Measurements from ENCODE around the gene MPND.
"Not testable (repeated sequence)": the region's sequence is repeated elsewhere in the genome, so short reads cannot be mapped to it uniquely, and the experiment has no call there.

MPND gene

GRCh38 chr19:4320419-4320818, 22.9 kb upstream of the MPND start:
- DNase-seq (ENCODE audit: low spot score), result no peak

GRCh38 chr19:4322942-4323665, 20.3 kb upstream of the MPND start:
- DNase-seq (ENCODE audit: low spot score), result no peak

GRCh38 chr19:4323692-4324091, 19.7 kb upstream of the MPND start:
- DNase-seq (ENCODE audit: low spot score), result no peak

GRCh38 chr19:4324228-4324627, 19.1 kb upstream of the MPND start:
- no peak for DNase-seq (ENCODE audit: low spot score)

- no peak for DNase-seq (ENCODE audit: low spot score)
Observed at GRCh38 chr19:4326215-4326836, 17.0 kb upstream of the MPND start.

GRCh38 chr19:4326837-4327251, 16.5 kb upstream of the MPND start:
- DNase-seq (ENCODE audit: low spot score), result no peak

GRCh38 chr19:4327252-4327876, 16.0 kb upstream of the MPND start:
- peak; percentile 84 for DNase-seq (ENCODE audit: low spot score)

GRCh38 chr19:4327877-4328242, 15.5 kb upstream of the MPND start:
- DNase-seq (ENCODE audit: low spot score), result no peak

- DNase-seq (ENCODE audit: low spot score), result peak; percentile 88
Observed at GRCh38 chr19:4328243-4328990, 14.9 kb upstream of the MPND start.

GRCh38 chr19:4328991-4329681, 14.2 kb upstream of the MPND start:
- not testable (repeated sequence) for DNase-seq (ENCODE audit: low spot score)

GRCh38 chr19:4329858-4330257, 13.5 kb upstream of the MPND start:
- no peak for DNase-seq (ENCODE audit: low spot score)

GRCh38 chr19:4334929-4335570, 8.3 kb upstream of the MPND start:
- no peak for DNase-seq (ENCODE audit: low spot score)

- DNase-seq (ENCODE audit: low spot score), result no peak
Observed at GRCh38 chr19:4337906-4338440, 5.4 kb upstream of the MPND start.

GRCh38 chr19:4338441-4339355, 4.7 kb upstream of the MPND start, which contains the start of gene STAP2:
Gene STAP2 (minus strand): TSS chr19:4338827. CDS start chr19:4338753, 74 bp downstream.
- no peak for DNase-seq (ENCODE audit: low spot score)

- DNase-seq (ENCODE audit: low spot score), result no peak
Observed at GRCh38 chr19:4342314-4342614, 1.1 kb upstream of the MPND start.

- DNase-seq (ENCODE audit: low spot score), result peak; percentile 99
Observed at GRCh38 chr19:4342615-4343369, 570 bp upstream of the MPND start.

- peak; percentile 33 for DNase-seq (ENCODE audit: low spot score)
Observed at GRCh38 chr19:4345342-4346019, 2.1 kb downstream of the MPND start.

GRCh38 chr19:4346020-4346383, 2.6 kb downstream of the MPND start:
- no peak for DNase-seq (ENCODE audit: low spot score)

- DNase-seq (ENCODE audit: low spot score), result no peak
Observed at GRCh38 chr19:4347521-4347920, 4.2 kb downstream of the MPND start.
